Erythroblast (primary cell): ENCODE results near the gene GPHN.

Source experiments
- GATA1 ChIP-seq: IDR thresholded peaks from 2 replicates; pipeline ENCODE4 v1.6.1; 2011; ENCODE audit warnings: low read depth, mild to moderate bottlenecking, control low read depth, low read length, moderate library complexity
- POLR2A ChIP-seq: IDR thresholded peaks from 2 replicates; pipeline ENCODE4 v1.6.1; 2011; ENCODE audit warnings: mild to moderate bottlenecking, low read length

DNA sequence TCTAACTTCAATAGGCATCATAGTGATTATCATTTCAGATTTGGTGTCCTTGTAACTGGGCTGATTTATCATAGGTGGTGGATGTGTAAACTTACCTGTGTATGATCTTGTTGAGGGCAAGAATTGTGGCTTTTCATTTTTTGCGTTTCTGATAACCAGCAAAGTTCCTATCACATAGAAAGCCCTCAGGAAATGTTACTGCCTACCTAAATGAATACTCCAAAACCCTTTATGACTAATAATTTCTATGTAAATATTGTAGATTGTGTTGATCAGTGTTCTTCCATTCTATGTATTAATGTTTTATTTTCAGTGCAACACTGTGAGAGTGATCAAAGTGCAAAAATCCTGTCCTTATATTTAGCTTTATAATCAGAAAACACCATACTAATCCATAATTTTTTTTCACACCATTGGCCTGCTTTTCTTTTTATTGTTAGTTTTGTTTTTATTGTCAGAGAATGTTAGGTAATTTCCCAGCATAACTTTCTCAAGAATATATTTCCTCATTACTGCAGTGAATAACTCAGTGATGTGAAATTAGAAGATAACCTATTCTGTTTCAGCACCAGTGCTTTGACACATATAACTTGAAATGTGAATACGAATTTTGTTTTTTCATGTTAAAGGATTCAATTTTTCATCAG, 94.1 kb downstream of the GPHN start:
- TF ChIP-seq POLR2A (no peak), GATA1 (no peak)
